ENCODE measurements around the gene PCDHA9. TPM values are rescaled to one million over a fixed set of nuclear protein-coding genes. Genes with fewer than 3 reads are reported as not detected.
A peak's percentile ranks its signal among the peaks of the same experiment; 100 is the strongest.

PCDHA9 gene
- total RNA-seq, 1 donor from 2014 or later = 1.2 TPM

DNA sequence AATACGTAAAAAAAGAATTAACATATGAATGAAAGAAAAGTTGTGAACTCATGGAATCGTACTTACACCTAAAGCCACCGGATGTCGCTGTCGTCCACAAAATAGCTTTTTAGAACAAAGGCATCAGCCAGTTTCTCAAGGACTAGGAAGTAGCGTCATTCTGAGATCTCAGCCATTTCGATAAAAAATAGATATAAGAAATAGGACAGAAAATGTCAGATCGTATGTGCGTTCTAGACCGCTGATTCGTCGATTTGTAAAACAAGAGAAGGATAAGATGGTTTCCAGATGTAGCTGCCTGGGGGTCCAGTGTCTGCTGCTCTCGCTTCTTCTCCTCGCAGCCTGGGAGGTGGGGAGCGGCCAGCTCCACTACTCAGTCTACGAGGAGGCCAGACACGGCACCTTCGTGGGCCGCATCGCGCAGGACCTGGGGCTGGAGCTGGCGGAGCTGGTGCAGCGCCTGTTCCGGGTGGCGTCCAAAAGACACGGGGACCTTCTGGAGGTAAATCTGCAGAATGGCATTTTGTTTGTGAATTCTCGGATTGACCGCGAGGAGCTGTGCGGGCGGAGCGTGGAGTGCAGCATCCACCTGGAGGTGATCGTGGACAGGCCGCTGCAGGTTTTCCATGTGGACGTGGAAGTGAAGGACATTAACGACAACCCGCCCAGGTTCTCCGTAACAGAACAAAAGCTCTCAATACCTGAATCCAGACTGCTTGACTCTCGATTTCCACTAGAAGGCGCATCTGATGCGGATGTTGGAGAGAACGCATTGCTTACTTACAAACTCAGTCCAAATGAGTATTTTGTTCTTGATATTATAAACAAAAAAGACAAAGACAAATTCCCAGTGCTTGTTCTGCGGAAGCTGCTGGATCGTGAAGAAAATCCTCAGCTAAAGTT is 7.8 kb downstream of the PCDHA9 start, which contains the start of gene PCDHA10:
Gene PCDHA10 (plus strand): TSS at position 126 of the 903 bp plus-strand sequence. CDS start 152 bp downstream, at position 278.
- Mint-ChIP-seq H3K4me1 (ENCODE audit: low read depth) (peaks cover 8% of the 10 kb centered on the region), H3K36me3 (ENCODE audit: low read depth) (peaks cover 18% of the 10 kb centered on the region), H3K27me3 (ENCODE audit: low read depth) (no peaks in the 10 kb centered on the region), H3K27ac (ENCODE audit: unreplicated experiment) (peak within 1 kb of the TSS; percentile 92), H3K9me3 (ENCODE audit: low read depth) (peaks cover 8% of the 10 kb centered on the region), H3K4me3 (ENCODE audit: unreplicated experiment) (peak within 1 kb of the TSS; percentile 73)
- TF ChIP-seq, protein P1, sequence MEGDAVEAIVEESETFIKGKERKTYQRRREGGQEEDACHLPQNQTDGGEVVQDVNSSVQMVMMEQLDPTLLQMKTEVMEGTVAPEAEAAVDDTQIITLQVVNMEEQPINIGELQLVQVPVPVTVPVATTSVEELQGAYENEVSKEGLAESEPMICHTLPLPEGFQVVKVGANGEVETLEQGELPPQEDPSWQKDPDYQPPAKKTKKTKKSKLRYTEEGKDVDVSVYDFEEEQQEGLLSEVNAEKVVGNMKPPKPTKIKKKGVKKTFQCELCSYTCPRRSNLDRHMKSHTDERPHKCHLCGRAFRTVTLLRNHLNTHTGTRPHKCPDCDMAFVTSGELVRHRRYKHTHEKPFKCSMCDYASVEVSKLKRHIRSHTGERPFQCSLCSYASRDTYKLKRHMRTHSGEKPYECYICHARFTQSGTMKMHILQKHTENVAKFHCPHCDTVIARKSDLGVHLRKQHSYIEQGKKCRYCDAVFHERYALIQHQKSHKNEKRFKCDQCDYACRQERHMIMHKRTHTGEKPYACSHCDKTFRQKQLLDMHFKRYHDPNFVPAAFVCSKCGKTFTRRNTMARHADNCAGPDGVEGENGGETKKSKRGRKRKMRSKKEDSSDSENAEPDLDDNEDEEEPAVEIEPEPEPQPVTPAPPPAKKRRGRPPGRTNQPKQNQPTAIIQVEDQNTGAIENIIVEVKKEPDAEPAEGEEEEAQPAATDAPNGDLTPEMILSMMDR (IDR thresholded peaks at IDR 0.05) = peak; percentile 75
- DNase-seq (ENCODE audit: low spot score) = no peak

DNA sequence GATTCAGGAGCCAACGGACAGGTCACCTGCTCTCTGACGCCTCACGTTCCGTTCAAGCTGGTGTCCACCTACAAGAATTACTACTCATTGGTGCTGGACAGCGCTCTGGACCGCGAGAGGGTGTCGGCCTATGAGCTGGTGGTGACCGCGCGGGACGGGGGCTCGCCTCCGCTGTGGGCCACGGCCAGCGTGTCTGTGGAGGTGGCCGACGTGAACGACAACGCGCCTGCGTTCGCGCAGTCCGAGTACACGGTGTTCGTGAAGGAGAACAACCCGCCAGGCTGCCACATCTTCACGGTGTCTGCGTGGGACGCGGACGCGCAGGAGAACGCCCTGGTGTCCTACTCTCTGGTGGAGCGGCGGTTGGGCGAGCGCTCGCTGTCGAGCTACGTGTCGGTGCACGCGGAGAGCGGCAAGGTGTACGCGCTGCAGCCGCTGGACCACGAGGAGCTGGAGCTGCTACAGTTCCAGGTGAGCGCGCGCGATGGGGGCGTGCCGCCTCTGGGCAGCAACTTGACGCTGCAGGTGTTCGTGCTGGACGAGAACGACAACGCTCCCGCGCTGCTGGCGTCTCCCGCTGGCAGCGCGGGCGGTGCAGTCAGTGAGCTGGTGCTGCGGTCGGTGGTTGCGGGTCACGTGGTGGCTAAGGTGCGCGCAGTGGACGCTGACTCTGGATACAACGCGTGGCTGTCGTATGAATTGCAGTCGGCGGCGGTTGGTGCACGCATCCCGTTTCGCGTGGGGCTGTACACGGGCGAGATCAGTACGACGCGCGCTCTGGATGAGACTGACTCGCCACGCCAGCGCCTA is 9.2 kb downstream of the PCDHA9 start:
- peaks cover 15% of the 10 kb centered on the region for H3K9me3 Mint-ChIP-seq (ENCODE audit: low read depth)
- peaks cover 8% of the 10 kb centered on the region for H3K4me1 Mint-ChIP-seq (ENCODE audit: low read depth)
- peaks cover 26% of the 10 kb centered on the region for H3K36me3 Mint-ChIP-seq (ENCODE audit: low read depth)
- H3K4me3 Mint-ChIP-seq (ENCODE audit: unreplicated experiment) = no peak overlapping the region
- no peak overlapping the region for H3K27ac Mint-ChIP-seq (ENCODE audit: unreplicated experiment)
- H3K27me3 Mint-ChIP-seq (ENCODE audit: low read depth) = no peaks in the 10 kb centered on the region
- TF ChIP-seq, protein P1 (IDR thresholded peaks at IDR 0.05) = no peak
- peak; percentile 92 for DNase-seq (ENCODE audit: low spot score)

DNA sequence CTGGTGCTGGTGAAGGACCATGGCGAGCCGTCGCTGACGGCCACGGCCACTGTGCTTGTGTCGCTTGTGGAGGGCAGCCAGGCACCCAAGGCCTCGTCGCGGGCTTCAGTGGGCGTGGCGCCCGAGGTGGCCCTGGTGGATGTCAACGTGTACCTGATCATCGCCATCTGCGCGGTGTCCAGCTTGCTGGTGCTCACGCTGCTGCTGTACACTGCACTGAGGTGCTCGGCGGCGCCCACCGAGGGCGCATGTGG is 9.7 kb downstream of the PCDHA9 start:
- H3K9me3 Mint-ChIP-seq (ENCODE audit: low read depth) = peaks cover 15% of the 10 kb centered on the region
- H3K4me3 Mint-ChIP-seq (ENCODE audit: unreplicated experiment) = no peak overlapping the region
- H3K4me1 Mint-ChIP-seq (ENCODE audit: low read depth) = peaks cover 8% of the 10 kb centered on the region
- no peak overlapping the region for H3K27ac Mint-ChIP-seq (ENCODE audit: unreplicated experiment)
- DNase-seq (ENCODE audit: low spot score) = no peak
- H3K27me3 Mint-ChIP-seq (ENCODE audit: low read depth) = no peaks in the 10 kb centered on the region
- H3K36me3 Mint-ChIP-seq (ENCODE audit: low read depth) = peaks cover 26% of the 10 kb centered on the region
- TF ChIP-seq, protein P1 (IDR thresholded peaks at IDR 0.05) = no peak

DNA sequence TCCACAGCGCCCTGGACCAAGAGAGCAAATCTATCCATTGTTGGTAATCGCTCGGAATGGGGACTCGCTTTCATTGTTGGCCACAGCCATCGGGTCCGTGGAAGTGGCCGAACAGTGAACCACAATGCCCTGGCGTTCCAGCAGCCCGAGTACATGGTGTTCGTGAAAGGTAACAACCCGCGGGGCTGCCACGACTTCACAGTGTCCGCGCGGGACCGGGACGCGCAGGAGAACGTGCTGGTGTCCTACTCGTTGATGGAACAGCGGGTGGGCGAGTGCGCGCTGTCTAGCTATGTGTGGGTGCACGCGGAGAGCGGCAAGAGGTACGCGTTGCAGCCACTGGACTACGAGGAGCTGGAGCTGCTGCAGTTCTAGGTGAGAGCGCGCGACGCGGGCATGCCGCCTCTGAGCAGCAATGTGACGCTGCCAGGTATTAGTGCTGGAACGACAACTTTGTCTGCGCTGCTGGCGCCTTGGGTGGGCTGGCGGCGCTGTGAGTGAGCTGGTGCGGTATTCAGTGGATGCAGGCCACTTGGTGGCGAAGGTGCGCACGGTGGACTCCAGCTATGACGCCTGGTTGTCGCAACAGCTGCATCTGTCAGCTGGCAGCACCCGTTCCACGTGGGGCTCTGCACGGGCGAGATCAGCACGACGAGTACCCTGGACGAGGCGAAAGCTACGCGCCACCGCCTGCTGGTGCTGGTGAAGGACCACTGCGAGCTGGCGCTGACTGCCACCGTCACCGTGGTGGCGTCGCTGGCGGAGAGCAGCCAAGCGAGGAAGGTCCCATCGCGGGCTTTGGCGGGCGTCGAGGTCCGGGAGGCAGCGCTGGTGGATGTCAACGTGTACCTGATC is 14.5 kb downstream of the PCDHA9 start:
- DNase-seq (ENCODE audit: low spot score) = no peak
- no peaks in the 10 kb centered on the region for H3K4me1 Mint-ChIP-seq (ENCODE audit: low read depth)

More for the DNA sequence above, 14.5 kb downstream of the PCDHA9 start:
- H3K27me3 Mint-ChIP-seq (ENCODE audit: low read depth) = no peaks in the 10 kb centered on the region
- H3K9me3 Mint-ChIP-seq (ENCODE audit: low read depth) = peaks cover 8% of the 10 kb centered on the region
- TF ChIP-seq, protein P1 (IDR thresholded peaks at IDR 0.05) = no peak
- H3K27ac Mint-ChIP-seq (ENCODE audit: unreplicated experiment) = no peak overlapping the region
- peaks cover 17% of the 10 kb centered on the region for H3K36me3 Mint-ChIP-seq (ENCODE audit: low read depth)
- no peak overlapping the region for H3K4me3 Mint-ChIP-seq (ENCODE audit: unreplicated experiment)

All from chondrocyte (in vitro differentiated cells).